ENCODE measurements around the gene SKIC2.
"Not testable (repeated sequence)": the region's sequence is repeated elsewhere in the genome, so short reads cannot be mapped to it uniquely, and the experiment has no call there.

- not testable (repeated sequence) for TF ChIP-seq CTCF, EP300, POLR2A (IDR thresholded peaks at IDR 0.05)
These were observed 30.4 kb downstream of the SKIC2 start for GRCh38 chr6:31989363-31989762.

Measured in sigmoid colon (tissue), 4 donors.